ENCODE measurements around the gene SPRY4.

DNA sequence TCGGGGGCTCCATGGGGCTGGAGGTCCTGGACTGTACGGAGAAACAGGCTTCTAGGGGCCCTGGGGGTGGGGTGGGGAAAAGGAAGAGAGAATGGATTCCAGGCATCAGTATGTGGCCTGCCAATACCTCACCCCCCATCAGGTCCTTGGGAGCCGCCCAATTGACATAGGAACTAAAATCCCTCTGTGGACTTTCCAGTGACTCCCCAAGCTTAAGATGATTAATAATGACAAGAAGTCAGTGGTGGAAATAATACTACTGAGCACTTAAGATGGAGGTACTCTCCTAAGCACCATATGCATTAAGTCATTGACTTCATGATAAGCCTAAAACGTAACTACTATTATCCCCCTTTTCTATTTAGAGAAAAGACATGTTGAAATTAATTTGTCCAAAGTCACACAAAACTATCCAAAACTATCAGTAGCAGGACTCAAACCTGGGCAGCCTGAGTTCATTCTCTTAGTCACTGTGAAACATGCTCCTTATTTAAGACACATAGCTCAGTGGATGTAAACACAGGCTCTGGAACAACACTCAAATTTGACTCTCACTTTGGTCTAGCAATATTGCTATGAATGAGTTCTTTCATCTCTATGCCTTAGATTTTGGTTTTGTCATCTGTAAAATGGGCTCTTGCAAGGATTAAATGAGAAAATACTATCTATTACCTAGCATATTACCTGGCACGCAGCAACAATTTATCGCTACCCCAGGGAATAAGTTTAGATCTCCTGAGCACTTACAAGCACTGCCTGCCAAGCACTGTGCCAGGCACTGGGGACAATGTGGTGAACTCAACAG lies 9.5 kb downstream of the SPRY4 start:
- TF ChIP-seq EP300 (IDR thresholded peaks at IDR 0.05), result no peak
- TF ChIP-seq, protein P1, sequence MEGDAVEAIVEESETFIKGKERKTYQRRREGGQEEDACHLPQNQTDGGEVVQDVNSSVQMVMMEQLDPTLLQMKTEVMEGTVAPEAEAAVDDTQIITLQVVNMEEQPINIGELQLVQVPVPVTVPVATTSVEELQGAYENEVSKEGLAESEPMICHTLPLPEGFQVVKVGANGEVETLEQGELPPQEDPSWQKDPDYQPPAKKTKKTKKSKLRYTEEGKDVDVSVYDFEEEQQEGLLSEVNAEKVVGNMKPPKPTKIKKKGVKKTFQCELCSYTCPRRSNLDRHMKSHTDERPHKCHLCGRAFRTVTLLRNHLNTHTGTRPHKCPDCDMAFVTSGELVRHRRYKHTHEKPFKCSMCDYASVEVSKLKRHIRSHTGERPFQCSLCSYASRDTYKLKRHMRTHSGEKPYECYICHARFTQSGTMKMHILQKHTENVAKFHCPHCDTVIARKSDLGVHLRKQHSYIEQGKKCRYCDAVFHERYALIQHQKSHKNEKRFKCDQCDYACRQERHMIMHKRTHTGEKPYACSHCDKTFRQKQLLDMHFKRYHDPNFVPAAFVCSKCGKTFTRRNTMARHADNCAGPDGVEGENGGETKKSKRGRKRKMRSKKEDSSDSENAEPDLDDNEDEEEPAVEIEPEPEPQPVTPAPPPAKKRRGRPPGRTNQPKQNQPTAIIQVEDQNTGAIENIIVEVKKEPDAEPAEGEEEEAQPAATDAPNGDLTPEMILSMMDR (IDR thresholded peaks at IDR 0.05), result no peak
- TF ChIP-seq POLR2A (IDR thresholded peaks at IDR 0.05; ENCODE audit: low read depth), result no peak
- TF ChIP-seq POLR2AphosphoS5 (IDR thresholded peaks at IDR 0.05), result no peak

Data from esophagus muscularis mucosa (tissue), 4 donors.